GM19328 (cell line): Measurements from ENCODE around the gene ARL11.

Source experiments
- ATAC-seq: cut with Tn5 transposase; IDR thresholded peaks from one replicate; pipeline ENCODE4 v1.9.1; 2021; ENCODE audit warnings: mild to moderate bottlenecking, moderate library complexity; ENCODE audit not compliant: unreplicated experiment

The ARL11 gene

GRCh38 chr13:49646688-49647087 is 18.4 kb downstream of the ARL11 start:
- ATAC-seq = no peak

DNA sequence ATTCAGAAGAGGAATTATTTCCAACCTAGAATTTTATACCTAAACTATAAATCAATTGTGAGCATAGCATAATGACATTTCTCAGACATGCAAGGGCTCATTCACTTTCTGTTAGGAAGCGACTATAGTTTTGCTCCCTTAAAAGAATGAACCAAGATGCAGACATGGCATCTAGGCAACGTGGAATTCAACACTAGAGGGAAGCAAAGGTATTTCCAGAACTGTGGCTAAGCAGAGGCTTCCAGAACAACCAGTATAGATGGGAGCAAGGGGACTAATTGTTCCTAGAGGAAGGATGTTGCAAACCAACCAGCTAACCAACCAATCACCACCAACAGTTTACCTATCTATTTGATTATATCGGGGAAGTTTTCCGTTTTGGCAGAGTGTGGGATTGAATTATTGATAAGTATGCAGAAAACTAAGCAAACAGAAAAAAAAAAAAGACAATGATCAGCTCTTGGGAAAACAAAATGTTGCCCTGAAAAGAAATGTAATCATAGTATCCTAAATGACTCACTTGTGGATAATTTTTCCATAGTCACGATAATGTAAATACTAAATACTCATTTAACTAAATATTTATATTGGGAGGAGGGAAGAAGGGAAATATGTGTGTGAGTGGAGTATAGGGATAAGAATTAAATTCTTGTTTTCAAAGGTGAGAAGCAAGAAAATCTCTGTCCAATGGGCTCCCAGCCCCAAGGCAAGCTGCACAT is 21.1 kb downstream of the ARL11 start:
- ATAC-seq = no peak

GRCh38 chr13:49649963-49650312 is 21.6 kb downstream of the ARL11 start:
- no peak for ATAC-seq

DNA sequence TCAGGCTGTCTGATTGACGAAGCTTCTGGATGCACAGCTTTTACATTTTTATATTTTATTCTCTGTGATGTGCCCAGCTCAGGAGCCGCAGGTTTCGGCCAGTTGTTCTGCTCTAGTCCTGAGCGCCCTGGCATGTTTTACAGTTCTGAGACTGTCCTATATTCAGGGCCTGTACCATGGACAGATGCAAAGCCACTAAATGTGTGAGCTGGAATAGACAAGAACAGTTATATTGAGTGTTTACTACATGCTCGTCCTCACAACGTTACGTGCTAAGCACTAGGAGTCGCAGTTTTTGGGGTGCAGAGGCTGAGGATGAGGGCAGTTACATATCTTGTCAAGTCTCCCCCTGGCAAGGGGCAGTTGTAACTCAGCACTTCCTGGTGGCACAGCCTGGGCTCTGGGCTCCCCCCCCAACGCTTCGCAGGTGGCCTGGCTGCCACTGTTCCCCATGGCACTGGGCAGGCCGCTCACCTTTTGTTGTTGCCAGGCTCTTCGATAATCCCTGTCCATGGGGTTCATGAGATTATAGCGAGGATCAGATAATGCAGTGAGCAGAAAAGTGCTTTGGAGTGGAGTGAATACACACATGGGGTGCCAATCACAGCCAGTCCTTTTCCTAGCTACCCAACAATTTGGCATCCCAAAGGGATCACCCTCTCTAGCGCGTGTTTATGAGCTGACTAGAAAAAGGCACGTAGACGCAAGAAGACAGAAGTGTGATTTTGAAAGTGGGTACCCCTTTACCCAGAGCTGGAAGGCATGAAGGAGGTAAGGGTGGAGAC is 23.5 kb downstream of the ARL11 start:
- ATAC-seq = no peak

GRCh38 chr13:49652355-49653305 is 24.3 kb downstream of the ARL11 start:
- ATAC-seq = no peak

DNA sequence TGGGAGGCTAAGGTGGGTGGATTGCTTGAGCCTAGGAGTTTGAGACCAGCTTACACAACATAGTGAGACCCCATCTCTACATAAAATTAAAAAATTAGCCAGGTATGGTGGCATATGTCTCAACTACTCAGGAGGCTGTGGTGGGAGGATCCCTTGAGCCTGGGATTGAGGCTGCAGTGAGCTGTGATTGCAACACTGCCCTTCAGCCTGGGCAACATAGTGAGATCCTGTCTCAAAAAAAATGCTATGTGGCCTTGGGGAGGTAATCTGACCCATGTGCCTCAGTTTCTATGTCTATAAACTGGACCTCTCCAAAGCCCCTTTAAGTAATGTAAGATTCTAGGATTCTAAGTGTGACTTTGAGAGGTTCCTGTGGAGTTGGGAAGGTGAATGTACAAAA is 25.2 kb downstream of the ARL11 start:
- ATAC-seq = no peak

GRCh38 chr13:49654011-49654410 is 25.7 kb downstream of the ARL11 start:
- ATAC-seq = no peak

GRCh38 chr13:49655906-49656305 is 27.6 kb downstream of the ARL11 start:
- no peak for ATAC-seq

DNA sequence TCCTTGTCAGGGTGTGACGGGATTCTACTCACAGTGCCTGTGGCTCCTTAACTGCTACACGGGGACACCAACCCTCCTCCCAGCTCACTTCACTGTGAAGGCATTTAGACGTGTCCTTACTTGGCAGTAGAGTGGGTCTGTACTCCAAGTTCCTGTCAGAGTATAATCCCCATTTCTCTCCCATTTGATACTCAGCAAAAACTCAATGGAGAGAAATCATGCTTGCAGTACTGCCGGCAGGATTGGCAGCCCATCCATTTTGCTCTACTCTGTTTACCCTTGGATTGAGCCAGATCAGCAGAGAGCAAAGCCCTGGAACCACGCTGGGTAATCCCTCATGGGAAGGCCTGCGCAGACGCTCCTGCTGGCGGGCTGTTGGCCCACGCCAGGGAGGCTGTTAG is 28.9 kb downstream of the ARL11 start:
- no peak for ATAC-seq

DNA sequence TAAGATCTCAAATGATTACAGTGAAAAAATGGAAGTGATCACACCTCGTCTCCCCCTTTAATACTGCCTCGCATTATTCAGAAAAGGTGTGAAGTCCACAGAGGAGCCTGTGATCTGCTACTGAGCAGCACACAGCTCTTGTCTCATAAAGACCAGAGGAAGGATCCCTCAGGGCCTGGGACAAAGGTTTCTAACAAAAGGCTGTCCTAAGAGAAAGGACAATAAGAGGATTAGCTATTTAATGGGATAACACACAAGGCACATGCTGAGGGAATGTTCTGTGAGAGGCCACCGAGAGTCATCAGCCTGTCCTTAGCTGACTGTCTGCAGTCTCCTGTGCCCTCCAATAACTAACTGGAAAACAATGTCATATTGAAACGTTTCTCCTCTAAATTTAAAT is 36.3 kb downstream of the ARL11 start:
- ATAC-seq = no peak

GRCh38 chr13:49667773-49668172 is 39.5 kb downstream of the ARL11 start:
- ATAC-seq = no peak

GRCh38 chr13:49669735-49670309 is 41.5 kb downstream of the ARL11 start:
- ATAC-seq = no peak

- ATAC-seq = no peak
These were observed 42.5 kb downstream of the ARL11 start for GRCh38 chr13:49670828-49671227.

DNA sequence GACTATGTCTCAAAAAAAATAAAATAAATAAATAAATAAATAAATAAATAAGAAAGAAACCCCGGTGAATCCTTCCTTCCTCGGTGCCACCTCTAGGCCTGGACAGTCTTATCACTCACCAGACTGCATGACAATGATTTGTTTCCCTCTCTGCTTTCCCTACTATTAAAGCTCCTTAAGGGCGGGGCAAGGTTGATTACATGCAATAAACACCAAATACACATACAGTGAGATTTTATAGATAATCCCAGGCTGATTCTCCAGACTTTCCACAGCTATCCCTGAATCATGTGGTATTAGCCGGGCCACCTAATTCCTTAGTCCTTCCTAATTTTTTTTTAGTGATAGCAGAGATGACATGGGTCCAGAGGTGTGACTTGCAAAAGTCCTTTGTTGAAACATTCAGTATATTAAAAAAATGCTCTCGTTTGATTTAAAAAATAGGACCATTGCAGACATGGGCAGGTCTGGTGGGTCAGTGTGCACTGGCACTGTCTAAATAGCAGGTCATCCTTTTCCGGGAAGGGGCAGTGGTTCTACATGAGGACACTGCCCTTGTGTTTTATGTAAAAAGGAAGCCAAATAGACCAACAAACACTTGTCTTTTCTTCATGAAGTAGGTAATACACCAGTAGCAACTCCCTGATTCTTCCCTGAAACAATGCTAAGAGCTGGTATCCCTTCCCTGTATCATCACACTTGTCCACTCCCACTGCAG is 48.4 kb downstream of the ARL11 start:
- no peak for ATAC-seq

GRCh38 chr13:49678191-49678914 is 50.0 kb downstream of the ARL11 start:
- no peak for ATAC-seq

GRCh38 chr13:49679246-49679645 is 50.9 kb downstream of the ARL11 start:
- ATAC-seq = no peak

- ATAC-seq = no peak
These were observed 53.6 kb downstream of the ARL11 start for GRCh38 chr13:49681842-49682435.
